GM19099 (cell line): Measurements from ENCODE around the gene GALR3.

Experiments
- POLR2A ChIP-seq: IDR thresholded peaks from 3 replicates; pipeline ENCODE4 v1.6.1; 2011; ENCODE audit warnings: low read depth; ENCODE audit not compliant: insufficient read length; ENCODE audit errors: extremely low read depth

The GALR3 gene

GRCh38 chr22:37823134-37823985 lies at the start of gene GALR3:
Gene GALR3 (plus strand): TSS chr22:37823382. CDS start chr22:37823407, 25 bp downstream.
- TF ChIP-seq POLR2A = no peak

DNA sequence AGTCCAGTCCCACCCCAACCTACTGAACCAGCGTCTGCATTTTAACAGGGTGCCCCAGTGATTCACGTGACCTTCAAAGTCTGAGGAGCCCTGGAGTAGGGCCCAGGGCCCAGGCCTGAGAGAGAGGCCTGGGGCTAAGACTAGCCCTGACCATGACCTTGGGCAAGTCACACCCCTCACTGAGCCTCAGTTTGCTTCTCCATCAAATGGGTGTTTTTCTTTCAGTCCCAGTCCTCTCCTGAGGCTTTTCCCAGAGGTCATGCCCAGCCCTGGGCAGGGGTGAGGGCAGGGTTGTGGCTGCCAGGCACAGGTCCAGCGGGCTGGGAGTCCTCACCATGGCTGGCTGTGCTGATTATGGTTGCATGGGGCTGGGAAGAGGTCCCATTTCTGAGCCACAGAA lies 48.5 kb upstream of the GALR3 start:
- no peak for TF ChIP-seq POLR2A

GRCh38 chr22:37775785-37776638 lies 47.2 kb upstream of the GALR3 start:
- TF ChIP-seq POLR2A = no peak

GRCh38 chr22:37776639-37777005 lies 46.6 kb upstream of the GALR3 start:
- no peak for TF ChIP-seq POLR2A

DNA sequence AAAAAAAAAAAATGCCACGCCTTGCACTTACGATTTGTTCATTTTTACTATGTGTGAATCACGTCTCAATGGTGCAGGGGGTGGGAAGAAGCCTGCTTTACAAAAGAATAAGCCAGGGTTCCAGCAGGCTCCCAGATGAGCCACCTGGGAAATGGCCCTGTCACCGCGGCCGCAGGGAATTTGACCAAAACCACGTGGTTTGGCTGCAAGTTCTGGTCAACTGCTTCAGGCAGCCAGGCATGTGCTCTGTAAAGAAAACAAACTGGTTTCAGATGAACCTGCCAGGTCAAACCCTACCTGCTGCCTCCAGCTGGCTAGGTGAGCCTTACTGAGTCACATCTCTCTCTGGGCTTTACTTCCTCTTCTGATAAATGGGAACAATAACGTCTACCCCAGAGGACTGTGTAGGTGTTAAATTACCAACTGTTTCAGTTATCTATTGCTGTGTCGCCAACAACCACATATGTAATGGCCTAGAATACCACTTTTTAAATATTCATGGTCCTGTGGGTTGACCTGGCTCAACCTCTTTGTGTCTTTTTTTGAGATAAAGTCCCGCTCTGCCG lies 46.0 kb upstream of the GALR3 start:
- TF ChIP-seq POLR2A = no peak

GRCh38 chr22:37778370-37779009 lies 44.7 kb upstream of the GALR3 start:
- no peak for TF ChIP-seq POLR2A

DNA sequence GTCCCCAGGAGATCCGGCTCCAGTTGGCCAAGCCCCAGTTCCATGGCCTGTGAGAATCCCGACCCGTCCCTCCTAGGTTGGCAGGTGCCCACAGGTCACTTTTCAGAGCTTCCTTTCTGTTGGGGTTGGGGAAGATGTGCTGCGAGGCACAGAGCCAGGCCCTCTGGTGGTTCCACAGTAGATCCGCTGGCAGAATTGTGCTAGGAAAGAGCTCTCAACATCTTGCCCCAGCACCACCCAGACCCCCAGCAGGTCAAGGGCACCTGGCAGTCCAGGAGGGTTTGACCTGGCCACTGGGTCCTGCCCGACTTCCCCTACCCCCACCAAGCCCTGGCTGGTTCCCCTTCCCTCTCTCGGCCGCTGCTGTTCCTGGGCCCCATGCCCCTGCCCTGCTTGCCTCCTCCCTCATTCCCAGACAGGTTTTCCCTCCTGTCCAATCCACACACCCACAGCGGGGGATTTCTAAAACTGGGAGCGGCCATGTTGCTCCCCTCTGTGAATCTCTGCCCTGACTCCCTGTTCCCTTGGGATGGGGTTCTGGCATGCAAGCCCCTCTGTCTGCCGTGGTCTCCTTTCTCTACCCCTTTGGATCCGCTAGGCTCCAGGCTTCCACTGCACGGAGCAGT lies 41.6 kb upstream of the GALR3 start:
- TF ChIP-seq POLR2A = no peak

GRCh38 chr22:37782340-37783168 lies 40.6 kb upstream of the GALR3 start:
- no peak for TF ChIP-seq POLR2A

- TF ChIP-seq POLR2A = no peak
Observed at GRCh38 chr22:37784829-37785495, 38.2 kb upstream of the GALR3 start.

DNA sequence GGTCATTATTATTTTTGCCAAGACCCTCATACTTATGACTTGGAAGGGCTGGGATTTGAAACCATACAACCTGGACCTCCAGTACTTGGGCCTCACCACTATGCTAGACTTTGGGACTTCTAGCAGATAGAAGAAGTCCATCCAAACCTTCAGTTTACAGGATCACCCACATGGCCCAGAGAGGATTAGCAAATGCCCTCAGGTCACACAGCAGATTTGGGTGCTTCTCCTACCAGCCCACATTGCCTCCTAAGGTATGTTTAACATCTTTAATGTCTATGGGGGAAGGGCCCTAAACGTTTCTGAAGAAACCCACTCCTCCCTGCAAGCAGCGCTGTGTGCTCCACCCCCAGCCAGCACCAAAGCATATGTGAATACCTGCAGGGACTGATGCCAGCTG lies 32.9 kb upstream of the GALR3 start:
- TF ChIP-seq POLR2A = no peak

DNA sequence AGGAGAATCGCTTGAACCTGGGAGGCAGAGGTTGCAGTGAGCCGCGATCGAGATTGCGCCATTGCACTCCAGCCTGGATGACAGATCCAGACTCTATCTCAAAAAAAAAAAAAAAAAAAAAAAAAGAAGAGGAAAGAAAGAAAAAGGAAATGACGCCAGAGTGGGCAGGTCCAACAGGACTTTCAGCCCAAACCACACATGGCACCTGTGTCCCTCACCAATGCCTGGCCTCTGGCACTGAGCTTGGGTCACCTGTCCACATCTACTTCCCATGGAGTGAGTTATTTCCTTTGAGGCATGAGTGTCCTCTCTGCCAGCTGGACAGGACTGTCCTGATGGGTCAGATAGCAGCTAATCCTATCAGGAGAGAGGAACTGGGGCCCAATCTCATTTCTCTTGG lies 30.7 kb upstream of the GALR3 start:
- no peak for TF ChIP-seq POLR2A

DNA sequence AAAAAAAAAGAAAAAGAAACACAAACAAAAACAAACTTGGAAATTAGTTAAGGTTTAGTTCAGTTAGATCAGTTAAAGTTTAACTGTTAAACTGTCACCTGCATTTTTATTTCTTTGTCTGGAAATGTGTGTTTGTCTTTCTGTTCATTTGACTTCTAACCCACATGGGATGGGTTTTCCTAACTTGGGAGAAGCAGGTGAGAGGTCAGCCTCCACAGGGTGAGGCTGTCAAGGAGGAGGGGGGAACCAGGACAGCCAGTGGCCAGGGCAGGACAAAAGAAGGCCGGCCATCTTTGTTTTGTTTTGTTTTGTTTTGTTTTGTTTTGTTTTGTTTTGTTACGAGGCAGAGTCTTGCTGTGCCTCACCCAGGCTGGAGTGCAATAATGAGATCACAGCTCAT lies 28.8 kb upstream of the GALR3 start:
- TF ChIP-seq POLR2A = no peak

DNA sequence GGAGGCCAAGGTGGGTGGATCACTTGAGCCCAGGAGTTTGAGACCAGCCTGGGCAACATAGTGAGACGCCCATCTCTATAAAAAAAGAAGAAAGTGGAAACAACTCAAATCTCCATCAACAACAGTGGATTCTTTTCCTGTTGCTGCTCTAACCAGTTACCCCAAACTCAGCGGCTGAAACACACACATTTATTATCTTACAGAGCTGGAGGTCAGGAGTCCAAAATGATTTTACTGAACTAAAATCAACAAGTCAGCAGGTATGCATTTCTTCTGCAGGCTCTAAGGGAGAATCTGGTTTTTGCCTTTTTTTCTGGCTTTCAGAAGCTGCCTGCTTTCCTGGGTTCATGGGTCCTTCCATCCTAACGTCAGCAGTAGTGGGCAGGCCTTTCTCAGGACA lies 27.1 kb upstream of the GALR3 start:
- no peak for TF ChIP-seq POLR2A

DNA sequence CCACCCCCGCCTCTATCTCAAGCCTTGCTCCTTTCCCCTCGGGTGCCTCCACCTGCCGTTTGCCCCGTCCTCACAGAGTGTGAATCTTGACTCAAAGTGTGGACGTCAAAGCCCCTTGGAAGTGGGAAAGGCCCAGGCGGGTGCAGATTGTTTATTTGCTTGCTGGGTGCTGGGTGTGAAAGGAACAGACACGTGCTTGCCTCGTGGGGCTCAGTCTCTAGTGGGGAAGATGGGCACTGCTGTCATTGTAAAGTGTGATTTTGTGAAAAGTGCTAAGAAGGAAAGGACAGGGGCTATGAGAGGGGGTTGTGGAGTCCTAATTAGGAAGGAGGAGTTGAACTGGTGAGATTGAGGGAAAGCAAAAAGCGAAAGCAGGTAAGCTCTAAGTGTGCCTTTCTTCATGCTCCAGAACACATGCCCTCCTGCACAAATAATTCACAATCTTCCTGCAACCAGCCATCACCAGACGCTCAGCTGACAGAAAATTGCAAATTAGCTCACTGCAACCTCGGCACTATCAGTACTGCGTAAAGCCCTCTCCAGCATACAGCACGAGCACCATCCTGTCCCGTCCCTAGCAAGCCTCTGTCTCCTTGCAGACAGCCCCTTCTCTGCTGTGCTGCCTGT lies 25.2 kb upstream of the GALR3 start:
- TF ChIP-seq POLR2A = no peak

GRCh38 chr22:37801946-37802309 lies 21.3 kb upstream of the GALR3 start:
- no peak for TF ChIP-seq POLR2A
